HepG2 (cell line): ENCODE results near the gene MTMR3. TPM values are rescaled to one million over a fixed set of nuclear protein-coding genes. Genes with fewer than 3 reads are reported as not detected.

ENCODE experiments used
- ATAC-seq: fragments of 200-7000 bp; cut with Tn5 transposase; 3 replicates; pipeline ENCODE4 v1.9.1; 2020; ENCODE audit warnings: mild to moderate bottlenecking, moderate library complexity
- BruUV-seq: library from RNA; stranded (reverse); fragments of 400-500 nt; replicated peaks from 2 replicates; lab custom pipeline; 2021; lab: Mats Ljungman, UMichigan
- CTCF ChIA-PET: fragments of 300-600 bp; formaldehyde crosslinking; extraction: SDS; loops from one replicate; lab custom pipeline; 2021; ENCODE audit warnings: low total read pairs, inconsistent platforms, low intra/inter-chr PET ratio; lab: Yijun Ruan, JAX
- POLR2A ChIA-PET: fragments of 350-600 bp; sonication (Branson Sonifier 250); formaldehyde crosslinking; loops from one replicate; lab custom pipeline; 2020; ENCODE audit warnings: antibody characterized with exemption, inconsistent platforms; lab: Yijun Ruan, JAX
- DNase-seq: peaks from one replicate; pipeline ENCODE4 v3.0.0-alpha.2; 2015; ENCODE audit warnings: low spot score
- FAIRE-seq: peaks from 3 replicates; lab custom pipeline; 2011; peaks lifted over from hg19 to GRCh38; lab: Jason Lieb, UNC
- H2AFZ ChIP-seq: one replicate; pipeline ENCODE4 v1.6.1; 2011; ENCODE audit warnings: low read length, inconsistent platforms
- H3K27ac ChIP-seq: fragments of 300-600 bp; 3 replicates; pipeline ENCODE4 v1.8.0; 2011; ENCODE audit warnings: mixed run types, mild to moderate bottlenecking, mixed read lengths, low read length, inconsistent platforms; ENCODE audit not compliant: insufficient read depth; ENCODE audit errors: extremely low read length
- H3K27me3 ChIP-seq, 2 experiments: fragments of 200-600 bp in 1 of 2; 2 replicates in 1 of 2; 3 replicates in 1 of 2; pipeline versions ENCODE4 v1.6.0 to v1.8.0; 2011; ENCODE audit warnings: low read length in 2 of 2, mild to moderate bottlenecking in 2 of 2, moderate library complexity in 2 of 2, inconsistent platforms in 1 of 2; ENCODE audit not compliant: insufficient read depth in 2 of 2, control insufficient read depth in 1 of 2
- H3K36me3 ChIP-seq, 2 experiments: fragments of 200-600 bp in 1 of 2; replicated peaks in 1 of 2; 2 replicates in 1 of 2; 3 replicates in 1 of 2; pipeline versions ENCODE4 v1.5.1 to v1.8.0; 2011; ENCODE audit warnings: low read length in 2 of 2, inconsistent platforms in 1 of 2; ENCODE audit not compliant: insufficient read depth in 2 of 2, control insufficient read depth in 1 of 2
- H3K4me1 ChIP-seq: 2 replicates; pipeline ENCODE4 v1.5.1; 2012; ENCODE audit warnings: low read length, inconsistent platforms; ENCODE audit not compliant: insufficient read depth
- H3K4me2 ChIP-seq: 2 replicates; pipeline ENCODE4 v1.6.0; 2011; ENCODE audit warnings: low read depth, low read length, inconsistent platforms
- H3K4me3 ChIP-seq, 3 experiments: fragments of 200-600 bp in 1 of 3; sonication (generic), shearing (Covaris generic) in 1 of 3; replicated peaks in 1 of 3; 2 replicates each; pipeline ENCODE4 v1.5.1; 2011 to 2016; ENCODE audit warnings: low read length in 3 of 3, inconsistent platforms in 2 of 3, low read depth in 2 of 3, mild to moderate bottlenecking in 2 of 3, control low read depth in 1 of 3, mixed read lengths in 1 of 3; ENCODE audit not compliant: insufficient read depth in 1 of 3
- H3K79me2 ChIP-seq: one replicate; pipeline ENCODE4 v1.6.1; 2011; ENCODE audit warnings: low read length, inconsistent platforms; ENCODE audit not compliant: insufficient read depth
- H3K9ac ChIP-seq: 2 replicates; pipeline ENCODE4 v1.6.0; 2011; ENCODE audit warnings: mild to moderate bottlenecking, low read depth, low read length, inconsistent platforms; ENCODE audit not compliant: insufficient read depth
- H3K9me3 ChIP-seq: 2 replicates; pipeline ENCODE4 v1.5.1; 2012; ENCODE audit warnings: mild to moderate bottlenecking, low read length
- H4K20me1 ChIP-seq: 2 replicates; pipeline ENCODE4 v1.6.0; 2011; ENCODE audit warnings: inconsistent platforms, mild to moderate bottlenecking, low read length, moderate library complexity; ENCODE audit not compliant: insufficient read depth
- AGO1 ChIP-seq: fragments of 200-400 bp; formaldehyde crosslinking; IDR thresholded peaks from 2 replicates; pipeline ENCODE4 v1.6.1; 2017; ENCODE audit warnings: mild to moderate bottlenecking, low read depth, low read length, moderate library complexity; ENCODE audit not compliant: poor library complexity, severe bottlenecking
- CEBPB ChIP-seq: IDR thresholded peaks from 2 replicates; pipeline ENCODE4 v1.6.1; 2011; ENCODE audit warnings: low read depth, low read length, improper control_type of control experiment, borderline replicate concordance
- EP300 ChIP-seq, 3 experiments: sonication (generic) in 1 of 3; formaldehyde crosslinking in 1 of 3; IDR thresholded peaks; 2 replicates each; pipeline versions ENCODE4 v1.5.1 to v1.6.1; 2011 to 2020; ENCODE audit warnings: low read depth in 2 of 3, low read length in 2 of 3, borderline replicate concordance in 1 of 3, improper control_type of control experiment in 1 of 3, mild to moderate bottlenecking in 1 of 3, missing genetic modification reagents in 1 of 3, moderate library complexity in 1 of 3
- FOSL2 ChIP-seq: sonication (generic); formaldehyde crosslinking; IDR thresholded peaks from 2 replicates; pipeline ENCODE4 v1.4.0; 2020; ENCODE audit warnings: missing genetic modification reagents
- FOXP1 ChIP-seq, 2 experiments: fragments of 450-650 bp in 1 of 2; IDR thresholded peaks; 2 replicates each; pipeline ENCODE4 v1.6.1; 2017 to 2018; ENCODE audit warnings: antibody characterized with exemption in 1 of 2
- GATAD2A ChIP-seq: IDR thresholded peaks from 2 replicates; pipeline ENCODE4 v1.6.1; 2016
- SAP130 ChIP-seq: IDR thresholded peaks from 2 replicates; pipeline ENCODE4 v1.6.1; 2016; ENCODE audit warnings: low read depth
- SMC3 ChIP-seq: IDR thresholded peaks from 2 replicates; pipeline ENCODE4 v1.6.1; 2011; ENCODE audit warnings: low read length, improper control_type of control experiment
- SSRP1 ChIP-seq: IDR thresholded peaks from 2 replicates; pipeline ENCODE4 v1.6.1; 2016; ENCODE audit warnings: control low read depth
- STAG1 ChIP-seq: sonication (generic); formaldehyde crosslinking; IDR thresholded peaks from 2 replicates; pipeline ENCODE4 v1.4.0; 2020; ENCODE audit warnings: missing genetic modification reagents
- ZBTB7A ChIP-seq: sonication (generic); formaldehyde crosslinking; IDR thresholded peaks from 2 replicates; pipeline ENCODE4 v1.8.0; 2022; ENCODE audit warnings: mild to moderate bottlenecking, missing genetic modification reagents
- ZNF441 ChIP-seq: sonication (generic); formaldehyde crosslinking; IDR thresholded peaks from 2 replicates; pipeline ENCODE4 v1.7.0; 2021; ENCODE audit warnings: missing genetic modification reagents, borderline replicate concordance
- WGBS: methylation state at CpG from one replicate; pipeline ENCODE4 v1.1.6; 2017; ENCODE audit warnings: low lambda C conversion rate; 5-methylcytosine and 5-hydroxymethylcytosine counted together
- in situ Hi-C: cut with HindIII; loops from 2 replicates; pipeline ENCODE4 v1.10.0; 2017; ENCODE audit warnings: low pct_unique_long_range_greater_than_20kb; ENCODE audit not compliant: extremely low pct_ligation_motif_present
- intact Hi-C: fragments of 100-400 bp; cut with micrococcal nuclease; formaldehyde crosslinking; loops from one replicate; pipeline ENCODE4 v1.10.0; 2022; ENCODE audit not compliant: unreplicated experiment
- polyA plus RNA-seq, 8 experiments: library from polyadenylated mRNA; depleted of rRNA in 3 of 8; stranded (reverse) in 7 of 8; unstranded in 1 of 8; fragments of >200 nt; fragmentation: Illumina TruSeq in 4 of 8; extraction: Trizol in 4 of 8; gene quantifications; 2 replicates each; pipeline versions ENCODE4 v1.2.1 to v1.2.3, GENCODE V29; 2011 to 2016; ENCODE audit warnings: low read depth in 4 of 8, missing spikeins in 1 of 8, mixed read lengths in 1 of 8; ENCODE audit not compliant: insufficient read depth in 1 of 8
- total RNA-seq, 5 experiments: library from RNA; depleted of rRNA; stranded (reverse); fragments of >200 nt; fragmentation: Illumina TruSeq; extraction: Trizol; gene quantifications; 2 replicates each; pipeline ENCODE4 v1.2.3, GENCODE V29; 2016; ENCODE audit warnings: low read depth in 1 of 5
- TF ChIP-seq, protein P1 (sequence below): sonication (generic); formaldehyde crosslinking; IDR thresholded peaks from 2 replicates; pipeline ENCODE4 v1.5.0; 2020; ENCODE audit warnings: missing genetic modification reagents
- TF ChIP-seq, protein P2 (sequence below), 2 experiments: fragments of 450-650 bp in 1 of 2; sonication (generic) in 1 of 2; formaldehyde crosslinking; IDR thresholded peaks; 2 replicates each; pipeline versions ENCODE4 v1.5.0 to v1.8.0; 2020 to 2022; ENCODE audit warnings: mild to moderate bottlenecking in 1 of 2, missing genetic modification reagents in 1 of 2
- TF ChIP-seq, protein P3 (sequence below): sonication (generic); formaldehyde crosslinking; IDR thresholded peaks from 2 replicates; pipeline ENCODE4 v1.5.0; 2020; ENCODE audit warnings: mild to moderate bottlenecking, missing genetic modification reagents, moderate library complexity
- TF ChIP-seq, protein P4 (sequence below): IDR thresholded peaks from 2 replicates; pipeline ENCODE4 v1.6.1; 2016; ENCODE audit warnings: low read depth

Gene MTMR3
- total and polyA plus RNA-seq, 2 of the 13 experiments (the other 11 are each of a cell fraction or from before 2014, with no cell fraction given) = 12.6 to 24.8 TPM

DNA sequence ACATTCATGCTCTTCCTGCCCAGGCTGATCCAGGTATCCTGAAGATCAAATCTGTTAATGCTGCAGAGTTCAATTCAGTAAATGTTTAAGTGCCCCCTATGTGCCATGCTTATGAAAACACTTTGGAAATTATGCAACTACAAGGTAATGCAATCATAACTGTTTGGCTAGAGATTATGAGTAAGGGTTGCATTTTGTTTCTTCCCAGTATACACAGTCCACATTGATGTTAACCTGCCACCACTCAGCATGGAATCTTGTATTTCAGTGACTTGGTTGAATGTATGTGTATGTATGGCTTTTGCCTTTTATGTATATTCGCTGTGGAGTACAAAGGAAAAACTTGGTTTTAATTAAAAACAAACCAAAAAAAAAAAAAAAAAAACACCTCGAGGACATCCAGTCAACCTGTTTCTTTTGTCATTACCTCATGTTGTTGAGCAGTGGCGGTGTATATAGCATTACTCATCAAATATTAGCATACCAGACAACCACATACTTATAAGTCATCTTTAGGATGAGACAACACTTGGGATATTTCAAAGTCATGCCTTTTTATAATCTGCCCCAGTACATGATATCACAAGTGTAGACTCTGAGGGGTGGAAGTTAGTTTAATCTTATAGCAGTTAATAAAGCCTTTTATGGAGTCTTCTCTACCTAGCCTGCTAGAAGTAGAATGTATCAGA is 111.2 kb downstream of the MTMR3 start:
- H3K27ac ChIP-seq = peak overlapping the region; percentile 17
- H3K27me3 ChIP-seq = no peaks in the 10 kb centered on the region
- ChIA-PET POLR2A (interaction anchor here (1.2 kb wide), 1 partner anchor 156 kb away, joined by 4 read pairs; the partner anchor contains the start of gene ASCC2), CTCF (no interaction called here)
- intact Hi-C loops (loop anchor here (10.0 kb wide), 1 partner anchor 109 kb away; the partner anchor contains the start of gene MTMR3), in situ Hi-C loops (no loop called here)
- H2AFZ ChIP-seq = no peak overlapping the region
- H3K4me2 ChIP-seq = no peak overlapping the region
- H3K9ac ChIP-seq = no peak overlapping the region
- H3K36me3 ChIP-seq = peaks cover 0 to 17% of the 10 kb centered on the region in 2 experiments; a peak in 4 of 5 replicates
- peaks cover 37% of the 10 kb centered on the region for H3K4me1 ChIP-seq
- no peaks in the 10 kb centered on the region for H3K79me2 ChIP-seq
- FAIRE-seq (no peak), DNase-seq (peak; percentile 62), ATAC-seq (peak; percentile 63)
- no peaks in the 10 kb centered on the region for H3K9me3 ChIP-seq
- no peaks in the 10 kb centered on the region for H4K20me1 ChIP-seq
- BruUV-seq = no TSS peak
- 87% methylated on average over 3 of the region's 3 CpGs for WGBS
- H3K4me3 ChIP-seq = no peak overlapping the region
- no peak for TF ChIP-seq ZBTB7A (CRISPR knock-in tag)
- no peak for TF ChIP-seq AGO1
- TF ChIP-seq, protein P1, sequence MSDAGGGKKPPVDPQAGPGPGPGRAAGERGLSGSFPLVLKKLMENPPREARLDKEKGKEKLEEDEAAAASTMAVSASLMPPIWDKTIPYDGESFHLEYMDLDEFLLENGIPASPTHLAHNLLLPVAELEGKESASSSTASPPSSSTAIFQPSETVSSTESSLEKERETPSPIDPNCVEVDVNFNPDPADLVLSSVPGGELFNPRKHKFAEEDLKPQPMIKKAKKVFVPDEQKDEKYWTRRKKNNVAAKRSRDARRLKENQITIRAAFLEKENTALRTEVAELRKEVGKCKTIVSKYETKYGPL (CRISPR knock-in tag) = 0 out of 2 replicates have a peak, but pooled peaks have one; percentile 57
- peak; percentile 41 for TF ChIP-seq STAG1 (CRISPR knock-in tag)
- no peak for TF ChIP-seq FOXP1 (IDR thresholded peaks at IDR 0.05)
- TF ChIP-seq FOXP1 (CRISPR knock-in tag; IDR thresholded peaks at IDR 0.05) = peak; percentile 41; the same call in 1 of the 2 replicates
- TF ChIP-seq, protein P2, sequence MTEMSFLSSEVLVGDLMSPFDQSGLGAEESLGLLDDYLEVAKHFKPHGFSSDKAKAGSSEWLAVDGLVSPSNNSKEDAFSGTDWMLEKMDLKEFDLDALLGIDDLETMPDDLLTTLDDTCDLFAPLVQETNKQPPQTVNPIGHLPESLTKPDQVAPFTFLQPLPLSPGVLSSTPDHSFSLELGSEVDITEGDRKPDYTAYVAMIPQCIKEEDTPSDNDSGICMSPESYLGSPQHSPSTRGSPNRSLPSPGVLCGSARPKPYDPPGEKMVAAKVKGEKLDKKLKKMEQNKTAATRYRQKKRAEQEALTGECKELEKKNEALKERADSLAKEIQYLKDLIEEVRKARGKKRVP (CRISPR knock-in tag; IDR thresholded peaks at IDR 0.05) = peak in 1 of 2 experiments; percentile 90; a peak in 2 of 4 replicates
- 0 out of 4 replicates have a peak, but pooled peaks of 1 of the 2 experiments have one; percentile 37 for TF ChIP-seq EP300 (IDR thresholded peaks at IDR 0.05; ENCODE audit: low read depth in 2 of 2, low read length in 2 of 2)
- no peak for TF ChIP-seq EP300 (CRISPR knock-in tag; IDR thresholded peaks at IDR 0.05; ENCODE audit: borderline replicate concordance)
- TF ChIP-seq ZNF441 (CRISPR knock-in tag) = no peak
- 0 out of 2 replicates have a peak, but pooled peaks have one; percentile 16 for TF ChIP-seq FOSL2 (CRISPR knock-in tag)
- no peak for TF ChIP-seq SSRP1
- TF ChIP-seq, protein P3, sequence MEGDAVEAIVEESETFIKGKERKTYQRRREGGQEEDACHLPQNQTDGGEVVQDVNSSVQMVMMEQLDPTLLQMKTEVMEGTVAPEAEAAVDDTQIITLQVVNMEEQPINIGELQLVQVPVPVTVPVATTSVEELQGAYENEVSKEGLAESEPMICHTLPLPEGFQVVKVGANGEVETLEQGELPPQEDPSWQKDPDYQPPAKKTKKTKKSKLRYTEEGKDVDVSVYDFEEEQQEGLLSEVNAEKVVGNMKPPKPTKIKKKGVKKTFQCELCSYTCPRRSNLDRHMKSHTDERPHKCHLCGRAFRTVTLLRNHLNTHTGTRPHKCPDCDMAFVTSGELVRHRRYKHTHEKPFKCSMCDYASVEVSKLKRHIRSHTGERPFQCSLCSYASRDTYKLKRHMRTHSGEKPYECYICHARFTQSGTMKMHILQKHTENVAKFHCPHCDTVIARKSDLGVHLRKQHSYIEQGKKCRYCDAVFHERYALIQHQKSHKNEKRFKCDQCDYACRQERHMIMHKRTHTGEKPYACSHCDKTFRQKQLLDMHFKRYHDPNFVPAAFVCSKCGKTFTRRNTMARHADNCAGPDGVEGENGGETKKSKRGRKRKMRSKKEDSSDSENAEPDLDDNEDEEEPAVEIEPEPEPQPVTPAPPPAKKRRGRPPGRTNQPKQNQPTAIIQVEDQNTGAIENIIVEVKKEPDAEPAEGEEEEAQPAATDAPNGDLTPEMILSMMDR (CRISPR knock-in tag) = peak; percentile 38
- TF ChIP-seq SAP130 (CRISPR knock-in tag) = 0 out of 2 replicates have a peak, but pooled peaks have one; percentile 20
- TF ChIP-seq, protein P4, sequence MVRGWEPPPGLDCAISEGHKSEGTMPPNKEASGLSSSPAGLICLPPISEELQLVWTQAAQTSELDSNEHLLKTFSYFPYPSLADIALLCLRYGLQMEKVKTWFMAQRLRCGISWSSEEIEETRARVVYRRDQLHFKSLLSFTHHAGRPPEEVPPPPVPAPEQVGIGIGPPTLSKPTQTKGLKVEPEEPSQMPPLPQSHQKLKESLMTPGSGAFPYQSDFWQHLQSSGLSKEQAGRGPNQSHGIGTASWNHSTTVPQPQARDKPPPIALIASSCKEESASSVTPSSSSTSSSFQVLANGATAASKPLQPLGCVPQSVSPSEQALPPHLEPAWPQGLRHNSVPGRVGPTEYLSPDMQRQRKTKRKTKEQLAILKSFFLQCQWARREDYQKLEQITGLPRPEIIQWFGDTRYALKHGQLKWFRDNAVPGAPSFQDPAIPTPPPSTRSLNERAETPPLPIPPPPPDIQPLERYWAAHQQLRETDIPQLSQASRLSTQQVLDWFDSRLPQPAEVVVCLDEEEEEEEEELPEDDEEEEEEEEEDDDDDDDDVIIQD = no peak
- peak; percentile 68 for TF ChIP-seq GATAD2A
- peak; percentile 81; the same call in 1 of the 2 replicates for TF ChIP-seq CEBPB
- TF ChIP-seq SMC3 = 0 out of 2 replicates have a peak, but pooled peaks have one; percentile 6
